Measurements from ENCODE around the gene PTS.

PTS gene

GRCh38 chr11:112238041-112238440 is 11.8 kb downstream of the PTS start:
- TF ChIP-seq ZNF70 (CRISPR knock-in tag; IDR thresholded peaks at IDR 0.05) (no peak), SNAI2 (CRISPR knock-in tag; IDR thresholded peaks at IDR 0.05) (no peak), POU6F1 (CRISPR knock-in tag; IDR thresholded peaks at IDR 0.05; ENCODE audit: borderline replicate concordance, low read depth) (no peak), ZC3H10 (CRISPR knock-in tag; IDR thresholded peaks at IDR 0.05) (no peak), ZNF8 (CRISPR knock-in tag; IDR thresholded peaks at IDR 0.05) (no peak), GLIS3 (CRISPR knock-in tag; IDR thresholded peaks at IDR 0.05) (no peak), ZNF565 (CRISPR knock-in tag; conservative IDR thresholded peaks at IDR 0.05; ENCODE audit: low read depth) (no peak), ARNTL (CRISPR knock-in tag; IDR thresholded peaks at IDR 0.05; ENCODE audit: borderline replicate concordance, low read depth) (no peak)
- ATAC-seq = no peak

GRCh38 chr11:112241486-112241885 is 15.3 kb downstream of the PTS start:
- TF ChIP-seq GLIS3 (CRISPR knock-in tag; IDR thresholded peaks at IDR 0.05) (no peak), ISL1 (CRISPR knock-in tag; IDR thresholded peaks at IDR 0.05) (peak; percentile 30; the same call in 1 of the 2 replicates)
- ATAC-seq = no peak

- no peak for ATAC-seq
- TF ChIP-seq TSHZ2 (CRISPR knock-in tag; IDR thresholded peaks at IDR 0.05) = no peak
- no peak for TF ChIP-seq ZFP3 (CRISPR knock-in tag; IDR thresholded peaks at IDR 0.05)
- no peak for TF ChIP-seq TOX (CRISPR knock-in tag; IDR thresholded peaks at IDR 0.05; ENCODE audit: borderline replicate concordance)
- no peak for TF ChIP-seq POU6F1 (CRISPR knock-in tag; IDR thresholded peaks at IDR 0.05; ENCODE audit: borderline replicate concordance, low read depth)
- TF ChIP-seq CREB5 (CRISPR knock-in tag; IDR thresholded peaks at IDR 0.05; ENCODE audit: low read depth) = no peak
- no peak for TF ChIP-seq TCF4 (CRISPR knock-in tag; IDR thresholded peaks at IDR 0.05; ENCODE audit: borderline replicate concordance)
- no peak for TF ChIP-seq CSRNP3 (CRISPR knock-in tag; IDR thresholded peaks at IDR 0.05)
- no peak for TF ChIP-seq BACH2 (CRISPR knock-in tag; IDR thresholded peaks at IDR 0.05; ENCODE audit: borderline replicate concordance)
Observed at GRCh38 chr11:112247201-112247600, 21.0 kb downstream of the PTS start.

- TF ChIP-seq BACH2 (CRISPR knock-in tag; IDR thresholded peaks at IDR 0.05; ENCODE audit: borderline replicate concordance) (no peak), POU6F1 (CRISPR knock-in tag; IDR thresholded peaks at IDR 0.05; ENCODE audit: borderline replicate concordance, low read depth) (no peak)
- ATAC-seq = no peak
Observed at GRCh38 chr11:112248201-112248600, 22.0 kb downstream of the PTS start.
